Endothelial cell of umbilical vein (primary cell): ENCODE data around the gene MMP14. TPM values are rescaled to one million over a fixed set of nuclear protein-coding genes. Genes with fewer than 3 reads are reported as not detected.

Source experiments
- BruUV-seq: library from RNA; stranded (reverse); fragments of 400-500 nt; replicated peaks from 2 replicates; lab custom pipeline; 2021; lab: Mats Ljungman, UMichigan
- CTCF ChIA-PET: fragments of 300-600, 350-600 bp; sonication (Branson Sonifier 250); formaldehyde crosslinking; loops from one replicate; lab custom pipeline; 2021; ENCODE audit warnings: antibody characterized with exemption, inconsistent platforms; lab: Charles Lee
- POLR2A ChIA-PET: fragments of 300-600, 350-600 bp; sonication (Branson Sonifier 250); formaldehyde crosslinking; loops from one replicate; lab custom pipeline; 2021; ENCODE audit warnings: antibody characterized with exemption, inconsistent platforms; lab: Charles Lee
- DNase-seq: peaks from one replicate; pipeline ENCODE4 v3.0.0-alpha.2; 2011; ENCODE audit warnings: low read depth, low spot score
- FAIRE-seq: peaks from 2 replicates; lab custom pipeline; 2011; peaks lifted over from hg19 to GRCh38; lab: Jason Lieb, UNC
- H2AFZ ChIP-seq: 2 replicates; pipeline ENCODE4 v1.6.0; 2012; ENCODE audit warnings: low read depth, low read length, control low read depth, inconsistent platforms
- H3K27ac ChIP-seq: 2 replicates; pipeline ENCODE4 v1.5.1; 2011; ENCODE audit warnings: low read depth, mild to moderate bottlenecking, control low read depth, low read length, moderate library complexity; ENCODE audit not compliant: insufficient read depth
- H3K27me3 ChIP-seq, 2 experiments: 2 replicates each; pipeline versions ENCODE4 v1.6.0 to v1.6.1; 2011; ENCODE audit warnings: low read length in 2 of 2, mixed read lengths in 1 of 2; ENCODE audit not compliant: control insufficient read depth in 2 of 2, insufficient read depth in 2 of 2
- H3K36me3 ChIP-seq, 2 experiments: 2 replicates in 1 of 2; 3 replicates in 1 of 2; pipeline ENCODE4 v1.5.1; 2011; ENCODE audit warnings: low read length in 2 of 2, mild to moderate bottlenecking in 1 of 2, moderate library complexity in 1 of 2; ENCODE audit not compliant: control insufficient read depth in 2 of 2, insufficient read depth in 2 of 2; ENCODE audit errors: extremely low read depth in 1 of 2
- H3K4me1 ChIP-seq: 3 replicates; pipeline ENCODE4 v1.5.1; 2011; ENCODE audit warnings: mild to moderate bottlenecking, low read length; ENCODE audit not compliant: control insufficient read depth, insufficient read depth; ENCODE audit errors: extremely low read depth
- H3K4me2 ChIP-seq: 2 replicates; pipeline ENCODE4 v1.6.1; 2011; ENCODE audit warnings: low read length, control low read depth, mixed read lengths; ENCODE audit not compliant: insufficient read depth
- H3K4me3 ChIP-seq, 3 experiments: fragments of 200-600 bp in 1 of 3; sonication (generic), shearing (Covaris generic) in 1 of 3; replicated peaks in 1 of 3; 2 replicates each; pipeline ENCODE4 v1.5.1; 2011 to 2016; ENCODE audit warnings: control low read depth in 3 of 3, low read length in 3 of 3, mild to moderate bottlenecking in 2 of 3, inconsistent platforms in 1 of 3, low read depth in 1 of 3, moderate library complexity in 1 of 3; ENCODE audit not compliant: insufficient read depth in 1 of 3
- H3K79me2 ChIP-seq: 2 replicates; pipeline ENCODE4 v1.6.0; 2012; ENCODE audit warnings: low read length, inconsistent platforms; ENCODE audit not compliant: control insufficient read depth, insufficient read depth
- H3K9ac ChIP-seq: replicated peaks from 2 replicates; pipeline ENCODE3; 2011; ENCODE audit warnings: low read length, control low read depth; ENCODE audit not compliant: insufficient read depth; ENCODE audit errors: extremely low read depth
- H3K9me1 ChIP-seq: replicated peaks from 3 replicates; pipeline ENCODE4 v1.6.0; 2011; ENCODE audit warnings: mild to moderate bottlenecking, low read length; ENCODE audit not compliant: control insufficient read depth, insufficient read depth; ENCODE audit errors: extremely low read depth
- H3K9me3 ChIP-seq: replicated peaks from 2 replicates; pipeline ENCODE4 v1.5.1; 2012; ENCODE audit warnings: low read length, inconsistent platforms; ENCODE audit not compliant: control insufficient read depth, insufficient read depth
- H4K20me1 ChIP-seq: replicated peaks from 2 replicates; pipeline ENCODE3; 2011; ENCODE audit warnings: mild to moderate bottlenecking, low read length; ENCODE audit not compliant: control insufficient read depth, insufficient read depth; ENCODE audit errors: extremely low read depth
- EZH2 ChIP-seq: IDR thresholded peaks from 2 replicates; pipeline ENCODE4 v1.6.1; 2012; ENCODE audit warnings: borderline replicate concordance, low read depth, mild to moderate bottlenecking, moderate library complexity, low read length, inconsistent platforms; ENCODE audit not compliant: severe bottlenecking
- FOS ChIP-seq: IDR thresholded peaks from 2 replicates; pipeline ENCODE4 v1.6.1; 2011; ENCODE audit warnings: mild to moderate bottlenecking, low read length, moderate library complexity, borderline replicate concordance; ENCODE audit not compliant: insufficient read depth
- GATA2 ChIP-seq: IDR thresholded peaks from 2 replicates; pipeline ENCODE4 v1.7.0; 2011; ENCODE audit warnings: low read depth, mild to moderate bottlenecking, moderate library complexity, mixed read lengths, low read length; ENCODE audit not compliant: insufficient read length, insufficient read depth
- JUN ChIP-seq: IDR thresholded peaks from 2 replicates; pipeline ENCODE4 v1.6.1; 2011; ENCODE audit warnings: borderline replicate concordance, low read depth; ENCODE audit not compliant: insufficient read length, insufficient read depth
- MYC ChIP-seq: IDR thresholded peaks from one replicate; pipeline ENCODE4 v1.6.1; 2011; ENCODE audit warnings: mild to moderate bottlenecking, low read depth, low read length
- POLR2A ChIP-seq: IDR thresholded peaks from 2 replicates; pipeline ENCODE4 v1.6.1; 2012; ENCODE audit warnings: low read depth, mild to moderate bottlenecking, control low read depth, low read length
- POLR2AphosphoS5 ChIP-seq: IDR thresholded peaks from 2 replicates; pipeline ENCODE4 v1.6.1; 2012; ENCODE audit warnings: low read depth, mild to moderate bottlenecking, control low read depth, low read length, moderate library complexity; ENCODE audit not compliant: insufficient read depth
- dilution Hi-C: fragments of 300-500 bp; cut with MboI; formaldehyde crosslinking; loops from one replicate; pipeline ENCODE4 v1.15.0; 2019; ENCODE audit warnings: low sequenced_read_pairs; ENCODE audit not compliant: extremely low pct_ligation_motif_present
- intact Hi-C: fragments of 100-400 bp; cut with micrococcal nuclease; formaldehyde crosslinking; loops from one replicate; pipeline ENCODE4 v1.10.0; 2022
- polyA plus RNA-seq, 4 experiments: library from polyadenylated mRNA; depleted of rRNA in 3 of 4; stranded (reverse) in 3 of 4; unstranded in 1 of 4; fragments of >200 nt; gene quantifications; 2 replicates each; pipeline versions ENCODE4 v1.2.1 to v1.2.3, GENCODE V29; 2011 to 2012; ENCODE audit warnings: missing spikeins in 1 of 4
- total RNA-seq: library from RNA; stranded (reverse); gene quantifications from 2 replicates; pipeline ENCODE4 v1.2.3, GENCODE V29; 2021
- TF ChIP-seq, protein P1 (sequence below): IDR thresholded peaks from 2 replicates; pipeline ENCODE4 v1.6.1; 2011; ENCODE audit not compliant: insufficient read depth, insufficient read length
- TF ChIP-seq, protein P2 (sequence below), 2 donors: IDR thresholded peaks; 1 replicate in 1 of 2; 2 replicates in 1 of 2; pipeline ENCODE4 v1.5.1; 2011; ENCODE audit warnings: low read length in 2 of 2, mild to moderate bottlenecking in 2 of 2, moderate library complexity in 2 of 2, control low read depth in 1 of 2, inconsistent platforms in 1 of 2, low read depth in 1 of 2; ENCODE audit not compliant: insufficient read depth in 1 of 2; ENCODE audit errors: extremely low read depth in 1 of 2

Gene MMP14
- total and polyA plus RNA-seq, 2 donors (not counting 3 experiments of a cell fraction or from before 2014, with no cell fraction given) = 506 to 603 TPM

DNA sequence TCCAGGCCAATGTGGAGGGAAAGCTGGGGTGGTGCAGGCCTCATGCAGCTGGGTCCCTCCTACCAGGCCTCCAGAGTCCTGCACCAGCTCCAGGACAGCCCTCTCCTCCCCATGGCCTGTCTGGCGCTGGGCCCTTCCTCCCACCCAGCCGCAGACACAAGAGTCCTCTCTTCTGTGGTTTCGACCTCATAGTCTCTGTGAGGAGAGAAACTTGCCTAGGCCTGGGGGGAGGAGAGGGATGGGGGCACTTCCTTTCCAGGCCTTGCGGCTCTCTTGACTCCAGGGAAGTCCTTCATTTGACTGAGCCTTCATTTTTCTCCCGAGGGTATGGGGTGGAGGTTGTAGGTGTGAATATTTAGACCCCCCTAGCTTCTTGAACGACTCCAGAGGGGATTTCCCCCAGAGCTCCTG is 2.3 kb downstream of the MMP14 start:
- POLR2A ChIA-PET = interaction anchor here (0.7 to 2.0 kb wide), 4 partner anchors 10 to 269 kb away, joined by 3 to 9 read pairs (median 5); no protein-coding TSS in a partner anchor
- dilution Hi-C loops = no loop called here
- H3K27me3 ChIP-seq = no peaks in the 10 kb centered on the region
- peak; percentile 90 for FAIRE-seq
- TF ChIP-seq GATA2 (no peak), POLR2A (no peak), MYC (no peak), FOS (no peak), POLR2AphosphoS5 (no peak), EZH2 (no peak), JUN (no peak)
- TF ChIP-seq, protein P1, sequence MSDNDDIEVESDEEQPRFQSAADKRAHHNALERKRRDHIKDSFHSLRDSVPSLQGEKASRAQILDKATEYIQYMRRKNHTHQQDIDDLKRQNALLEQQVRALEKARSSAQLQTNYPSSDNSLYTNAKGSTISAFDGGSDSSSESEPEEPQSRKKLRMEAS = no peak
- TF ChIP-seq, protein P2, sequence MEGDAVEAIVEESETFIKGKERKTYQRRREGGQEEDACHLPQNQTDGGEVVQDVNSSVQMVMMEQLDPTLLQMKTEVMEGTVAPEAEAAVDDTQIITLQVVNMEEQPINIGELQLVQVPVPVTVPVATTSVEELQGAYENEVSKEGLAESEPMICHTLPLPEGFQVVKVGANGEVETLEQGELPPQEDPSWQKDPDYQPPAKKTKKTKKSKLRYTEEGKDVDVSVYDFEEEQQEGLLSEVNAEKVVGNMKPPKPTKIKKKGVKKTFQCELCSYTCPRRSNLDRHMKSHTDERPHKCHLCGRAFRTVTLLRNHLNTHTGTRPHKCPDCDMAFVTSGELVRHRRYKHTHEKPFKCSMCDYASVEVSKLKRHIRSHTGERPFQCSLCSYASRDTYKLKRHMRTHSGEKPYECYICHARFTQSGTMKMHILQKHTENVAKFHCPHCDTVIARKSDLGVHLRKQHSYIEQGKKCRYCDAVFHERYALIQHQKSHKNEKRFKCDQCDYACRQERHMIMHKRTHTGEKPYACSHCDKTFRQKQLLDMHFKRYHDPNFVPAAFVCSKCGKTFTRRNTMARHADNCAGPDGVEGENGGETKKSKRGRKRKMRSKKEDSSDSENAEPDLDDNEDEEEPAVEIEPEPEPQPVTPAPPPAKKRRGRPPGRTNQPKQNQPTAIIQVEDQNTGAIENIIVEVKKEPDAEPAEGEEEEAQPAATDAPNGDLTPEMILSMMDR (IDR thresholded peaks at IDR 0.05; ENCODE audit: extremely low read depth in 1 of 2, insufficient read depth in 1 of 2, low read depth in 1 of 2, low read length in 2 of 2) = no peak
- H3K36me3 ChIP-seq = peaks cover 20 to 37% of the 10 kb centered on the region in 2 experiments
- no peaks in the 10 kb centered on the region for H3K9me3 ChIP-seq
- intact Hi-C loops = loop anchor here (1.0 to 5.0 kb wide), 2 partner anchors 10 to 281 kb away; no protein-coding TSS in a partner anchor
- no peaks in the 10 kb centered on the region for H3K9me1 ChIP-seq
- H3K4me2 ChIP-seq = peak overlapping the region; percentile 79
- no TSS peak for BruUV-seq
- DNase-seq = no peak
- no peak overlapping the region for H2AFZ ChIP-seq
- peaks cover 31% of the 10 kb centered on the region for H3K4me1 ChIP-seq
- H3K9ac ChIP-seq = peak overlapping the region; percentile 97
- H4K20me1 ChIP-seq = no peaks in the 10 kb centered on the region
- CTCF ChIA-PET = interaction anchor here (0.7 to 12.5 kb wide), 6 partner anchors 13 to 282 kb away, joined by 3 to 214 read pairs (median 22); no protein-coding TSS in a partner anchor
- H3K79me2 ChIP-seq = peaks cover 73% of the 10 kb centered on the region
- peak overlapping the region; percentile 75 to 94 (median 86) for H3K4me3 ChIP-seq
- peak overlapping the region; percentile 84 for H3K27ac ChIP-seq
